T-helper 9 cell (primary cell): ENCODE measurements around the gene TIE1.

Experiments
- DNase-seq: peaks from one replicate; pipeline ENCODE4 v3.0.0-alpha.2; 2020

TIE1 gene

DNA sequence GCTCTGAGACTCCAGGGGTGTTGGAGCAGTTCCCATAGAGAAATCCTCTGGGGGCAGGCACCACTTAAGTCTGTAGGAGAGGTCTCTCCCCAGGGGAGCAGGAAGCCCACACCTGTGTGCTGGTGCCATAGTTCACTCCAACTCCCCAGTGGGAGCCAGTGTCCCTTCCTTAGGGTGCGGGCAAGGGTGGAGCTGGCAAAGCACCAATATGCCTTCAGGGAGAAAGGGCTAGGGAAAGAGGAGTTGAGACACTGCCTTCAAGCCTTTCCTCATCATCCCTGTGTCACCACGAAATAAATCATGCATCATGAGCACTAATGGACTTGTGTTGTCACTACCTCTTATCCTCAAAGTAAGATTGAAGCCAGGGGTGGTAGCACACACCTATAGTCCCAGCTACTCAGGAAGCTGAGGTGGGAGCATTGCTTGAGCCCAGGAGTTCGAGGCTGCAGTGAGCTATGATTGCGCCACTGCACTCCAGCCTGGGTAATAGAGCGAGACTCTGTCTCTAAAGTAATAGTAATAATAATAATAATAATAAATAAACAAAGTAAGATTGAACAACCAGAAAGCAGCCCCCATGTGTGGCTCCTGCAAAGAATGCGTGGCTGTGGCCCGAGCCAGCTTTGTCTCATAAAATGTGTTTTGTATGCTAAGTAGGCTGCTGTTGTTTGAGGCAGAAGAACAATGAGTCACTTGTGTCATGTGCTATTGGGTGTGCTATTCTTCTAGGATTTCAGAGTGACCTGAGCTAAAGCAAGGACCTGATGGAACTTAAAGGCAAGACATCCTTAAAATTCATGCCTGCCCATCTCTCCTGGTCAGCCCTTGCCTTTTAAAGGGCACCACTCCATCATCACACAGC, 6.7 kb upstream of the TIE1 start:
- DNase-seq: no peak

DNA sequence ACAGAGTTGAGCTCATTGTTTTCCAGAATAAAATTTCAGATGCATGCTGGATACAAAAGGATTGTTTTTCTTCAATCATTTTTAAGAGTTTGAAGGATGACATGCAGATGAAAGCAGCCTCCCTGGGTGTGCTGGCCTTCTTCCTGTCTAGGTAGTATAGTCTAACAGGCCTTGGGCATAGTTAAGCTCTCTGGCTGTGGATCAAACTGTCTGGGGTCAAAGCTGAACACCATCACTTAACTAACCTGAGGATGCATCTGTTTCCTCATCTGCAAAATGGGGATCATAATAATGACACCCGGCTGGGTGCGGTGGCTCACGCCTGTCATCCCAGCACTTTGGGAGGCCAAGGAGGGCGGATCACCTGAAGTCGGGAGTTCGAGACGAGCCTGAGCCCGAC, 6.0 kb upstream of the TIE1 start:
- no peak for DNase-seq

DNA sequence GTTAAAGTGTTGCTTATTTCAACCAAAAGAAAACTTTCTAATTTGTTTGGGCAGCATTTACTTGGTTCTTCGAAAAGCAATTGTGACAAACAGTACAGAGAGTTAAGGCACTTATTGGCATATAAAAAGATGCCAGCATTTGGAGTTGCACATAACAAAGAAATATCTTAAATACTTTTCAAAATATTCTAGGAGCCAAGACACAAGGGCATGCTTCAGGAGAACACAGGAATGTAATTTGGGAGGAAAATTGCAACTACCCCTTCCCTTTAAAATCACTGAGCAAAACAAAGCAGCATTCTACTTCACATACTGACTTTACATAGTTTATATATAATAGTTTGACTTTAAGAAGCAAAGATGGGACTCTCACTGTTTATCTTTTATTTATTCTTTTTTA, 4.6 kb upstream of the TIE1 start:
- DNase-seq: no peak

- DNase-seq: no peak
These were observed 2.7 kb upstream of the TIE1 start for GRCh38 chr1:43298055-43298454.

DNA sequence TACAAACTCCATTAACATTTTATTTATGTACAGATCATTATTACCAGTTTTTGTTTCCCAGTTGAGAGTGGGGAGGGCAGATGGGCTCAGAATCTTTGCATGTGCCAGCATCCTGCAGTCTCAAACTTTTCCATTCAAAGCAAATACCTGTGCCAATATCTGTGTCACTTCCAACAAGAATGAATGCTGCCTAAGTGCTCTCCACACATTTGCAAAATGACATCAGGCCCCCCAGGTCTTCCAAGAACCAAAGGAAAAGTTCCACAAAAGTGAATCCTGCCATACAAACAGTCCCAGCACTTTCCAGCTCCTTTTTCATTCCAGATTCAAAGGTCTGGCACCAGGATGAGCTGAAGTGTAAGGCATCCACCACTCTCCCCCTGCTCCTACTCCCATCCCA, 1.7 kb upstream of the TIE1 start:
- DNase-seq: no peak

GRCh38 chr1:43302201-43302600, 1.4 kb downstream of the TIE1 start:
- no peak for DNase-seq

- no peak for DNase-seq
These were observed 2.1 kb downstream of the TIE1 start for GRCh38 chr1:43302721-43303470.

DNA sequence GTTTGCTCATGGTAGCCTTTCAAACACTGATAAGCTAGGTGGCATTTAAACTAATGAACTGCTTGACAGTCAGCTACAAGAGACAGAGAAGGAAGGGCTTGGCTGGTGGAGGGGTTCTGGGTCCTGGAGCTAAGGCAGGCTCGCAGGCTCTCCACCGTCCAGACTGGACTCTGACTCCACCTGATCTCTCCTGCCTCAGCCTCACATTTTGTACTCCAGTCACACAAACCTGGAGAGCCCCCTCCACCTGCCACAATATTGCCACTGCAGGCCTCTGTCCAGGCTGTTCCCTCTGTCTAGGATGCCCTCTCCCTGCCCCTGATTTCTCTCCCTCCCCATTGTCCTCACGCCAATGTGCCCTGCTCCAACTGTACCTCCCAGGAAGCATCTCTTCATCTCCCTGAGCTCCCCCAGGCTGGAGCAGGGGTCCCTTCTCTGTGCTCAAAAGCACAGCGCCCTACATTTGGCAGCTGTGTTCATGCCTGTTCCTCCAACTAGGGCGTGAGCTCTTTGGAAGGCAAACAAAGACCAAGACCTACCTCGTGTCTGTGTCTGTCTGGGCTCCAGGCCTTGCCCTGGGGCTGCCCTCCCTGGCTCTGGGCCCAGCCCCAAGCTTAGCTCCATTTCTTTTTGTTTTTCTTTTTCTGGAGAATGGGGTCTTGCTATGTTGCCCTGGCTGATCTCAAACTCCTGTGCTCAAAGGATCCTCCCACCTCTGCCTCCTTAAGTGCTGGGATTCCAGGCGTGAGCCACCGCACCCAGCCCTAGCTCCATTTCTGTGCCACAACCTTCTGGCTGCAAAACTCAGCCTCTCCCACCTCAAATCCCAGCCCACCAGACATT, 2.9 kb downstream of the TIE1 start:
- DNase-seq: no peak

GRCh38 chr1:43304314-43304681, 3.5 kb downstream of the TIE1 start:
- no peak for DNase-seq

- no peak for DNase-seq
These were observed 4.1 kb downstream of the TIE1 start for GRCh38 chr1:43304771-43305300.

DNA sequence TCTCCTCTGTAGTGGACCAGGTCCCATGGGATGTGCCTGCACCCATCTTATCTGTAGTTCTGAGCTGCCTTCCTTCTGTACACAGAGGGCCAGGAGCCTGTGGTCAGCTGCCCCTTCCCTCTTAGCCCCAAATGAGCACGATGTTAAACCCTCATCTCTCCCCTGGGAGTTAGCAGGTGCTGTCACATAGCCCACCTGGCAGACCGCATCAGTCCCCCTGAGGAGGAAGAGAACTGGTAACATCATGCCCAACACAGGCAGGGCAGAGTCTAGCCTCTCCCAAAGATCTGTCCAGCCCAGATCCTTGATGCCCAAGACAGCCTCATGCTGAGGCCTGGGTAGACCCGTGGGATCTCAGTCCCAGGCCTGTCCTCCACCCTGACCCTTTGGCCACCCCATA, 4.7 kb downstream of the TIE1 start:
- no peak for DNase-seq

DNA sequence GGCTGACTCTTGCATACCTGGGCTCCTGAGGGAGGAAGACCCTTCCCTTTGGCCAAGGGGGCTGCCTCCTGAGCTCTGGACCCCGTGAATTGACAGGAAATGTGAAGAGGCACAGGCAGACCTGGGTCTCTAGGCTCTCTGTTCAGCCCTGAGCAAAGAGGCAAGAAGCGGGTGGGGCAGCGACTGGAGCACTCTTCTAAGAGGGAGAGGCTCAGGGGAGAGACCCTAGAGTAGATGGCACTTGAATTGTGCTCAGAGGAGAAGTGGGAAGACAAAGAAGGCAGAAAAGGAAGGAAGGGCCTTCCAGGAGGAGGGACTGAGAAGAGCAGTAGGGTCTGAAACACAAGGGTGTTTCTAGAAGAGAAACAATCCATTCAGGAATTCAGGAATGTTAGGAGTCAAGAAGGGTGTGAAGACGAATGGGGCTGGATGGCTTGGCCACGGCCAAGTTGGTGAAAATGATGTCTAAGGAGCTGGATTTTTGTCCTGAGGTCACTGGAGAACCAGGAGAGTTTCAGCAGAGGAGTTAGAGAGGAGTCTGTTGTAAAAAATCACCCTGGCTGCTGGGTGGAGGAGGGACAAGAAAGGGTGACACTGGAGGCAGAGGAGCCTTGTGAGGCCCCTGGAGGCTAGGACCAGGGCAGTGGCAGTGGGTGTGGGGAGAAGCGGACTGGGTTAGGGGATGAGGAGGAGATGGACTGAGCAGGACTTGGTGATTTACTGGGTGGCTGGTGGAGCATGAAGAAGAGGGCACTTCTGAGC, 5.3 kb downstream of the TIE1 start:
- DNase-seq: no peak

- no peak for DNase-seq
These were observed 6.1 kb downstream of the TIE1 start for GRCh38 chr1:43306688-43307457.

DNA sequence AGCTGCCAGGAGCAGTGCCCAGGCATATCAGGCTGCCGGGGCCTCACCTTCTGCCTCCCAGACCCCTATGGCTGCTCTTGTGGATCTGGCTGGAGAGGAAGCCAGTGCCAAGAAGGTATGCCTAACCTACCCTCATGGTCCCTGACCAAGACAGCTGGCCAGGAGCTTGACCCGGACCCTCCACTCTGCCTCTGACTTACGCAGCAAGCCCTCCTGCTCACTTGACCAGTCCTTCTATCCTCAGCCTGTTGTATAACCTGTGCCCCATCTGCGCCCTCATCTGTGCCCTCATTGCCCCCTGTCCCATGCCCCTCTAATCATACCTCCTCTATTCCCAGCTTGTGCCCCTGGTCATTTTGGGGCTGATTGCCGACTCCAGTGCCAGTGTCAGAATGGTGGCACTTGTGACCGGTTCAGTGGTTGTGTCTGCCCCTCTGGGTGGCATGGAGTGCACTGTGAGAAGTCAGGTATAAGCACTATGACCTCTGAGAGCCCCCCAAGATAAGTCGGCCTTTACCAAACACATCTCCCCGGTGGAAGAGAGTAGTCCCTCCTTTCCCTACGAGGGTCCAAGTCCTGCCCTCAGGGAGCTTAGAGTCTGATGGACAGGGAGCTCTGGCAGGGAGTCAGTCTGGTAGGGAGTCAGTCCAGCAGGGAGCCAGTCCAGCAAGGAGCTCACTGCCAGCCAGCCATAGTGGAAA, 6.8 kb downstream of the TIE1 start:
- DNase-seq: no peak

DNA sequence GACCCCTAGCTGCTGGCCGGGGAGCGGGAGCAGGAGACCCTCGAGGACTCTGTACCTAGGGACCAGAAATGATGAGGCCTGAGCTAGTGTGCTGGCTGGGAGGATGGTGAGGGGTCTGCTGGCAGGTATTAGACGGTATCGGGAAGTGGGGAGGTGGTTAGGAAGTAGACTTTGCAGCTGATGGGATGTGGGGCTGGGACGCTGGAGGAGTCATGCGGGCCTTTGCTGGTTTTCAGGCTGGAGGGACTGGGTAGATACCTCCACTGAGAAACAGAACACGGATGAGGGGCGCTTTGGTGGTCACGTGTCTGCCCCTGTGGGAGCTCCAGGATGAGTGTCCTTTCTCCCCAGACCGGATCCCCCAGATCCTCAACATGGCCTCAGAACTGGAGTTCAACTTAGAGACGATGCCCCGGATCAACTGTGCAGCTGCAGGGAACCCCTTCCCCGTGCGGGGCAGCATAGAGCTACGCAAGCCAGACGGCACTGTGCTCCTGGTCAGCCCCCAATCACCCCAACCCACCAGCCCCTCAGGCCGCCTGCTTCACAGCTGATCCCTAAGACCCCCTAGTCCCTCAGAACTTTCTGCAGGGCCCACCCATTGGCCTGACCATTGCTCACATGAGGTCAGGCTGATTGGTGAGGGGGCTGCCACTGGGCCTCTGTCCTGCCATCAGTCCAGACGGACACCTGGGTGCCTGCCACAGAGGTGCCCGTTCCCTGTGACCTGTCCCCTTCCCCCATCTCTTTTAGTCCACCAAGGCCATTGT, 8.0 kb downstream of the TIE1 start:
- no peak for DNase-seq

DNA sequence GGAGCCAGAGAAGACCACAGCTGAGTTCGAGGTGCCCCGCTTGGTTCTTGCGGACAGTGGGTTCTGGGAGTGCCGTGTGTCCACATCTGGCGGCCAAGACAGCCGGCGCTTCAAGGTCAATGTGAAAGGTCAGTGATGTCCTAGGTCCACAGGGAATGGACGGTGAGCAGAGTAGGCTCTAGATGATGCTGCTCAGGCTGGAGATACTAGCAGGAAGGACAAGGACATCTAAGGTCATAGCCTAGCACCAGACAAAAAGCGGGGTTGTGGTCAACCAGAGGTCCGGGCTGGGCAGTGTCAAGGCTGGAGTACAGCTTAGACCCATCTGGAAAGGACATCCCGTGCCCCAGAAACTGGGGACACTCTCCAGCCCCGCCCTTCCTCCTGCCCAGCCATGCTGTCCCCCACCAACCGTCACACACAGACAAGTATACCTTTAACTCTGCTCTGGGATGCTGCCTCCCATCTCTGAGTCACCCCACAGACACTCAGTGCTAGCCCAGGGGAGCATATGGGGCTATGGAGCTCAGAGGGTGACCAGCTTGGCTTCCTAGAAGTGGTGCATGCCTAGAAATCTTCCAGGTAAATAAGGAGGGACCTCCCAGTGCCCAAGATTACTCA, 8.7 kb downstream of the TIE1 start:
- DNase-seq: no peak

DNA sequence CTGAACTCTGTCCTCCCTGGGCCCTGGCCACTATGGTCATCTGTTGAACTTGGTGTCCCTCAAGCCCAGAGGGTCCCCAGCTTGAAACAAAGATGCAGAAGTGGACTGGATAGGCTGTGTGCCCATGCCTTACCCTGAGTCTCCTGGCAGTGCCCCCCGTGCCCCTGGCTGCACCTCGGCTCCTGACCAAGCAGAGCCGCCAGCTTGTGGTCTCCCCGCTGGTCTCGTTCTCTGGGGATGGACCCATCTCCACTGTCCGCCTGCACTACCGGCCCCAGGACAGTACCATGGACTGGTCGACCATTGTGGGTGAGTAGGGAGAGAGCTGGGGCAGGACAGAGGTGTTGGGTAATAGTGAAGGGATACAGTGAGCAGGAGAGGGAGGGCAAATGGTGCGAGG, 10.7 kb downstream of the TIE1 start:
- DNase-seq: no peak

- DNase-seq: no peak
These were observed 11.4 kb downstream of the TIE1 start for GRCh38 chr1:43312212-43312623.

- no peak for DNase-seq
These were observed 12.1 kb downstream of the TIE1 start for GRCh38 chr1:43312663-43313515.
